ENCODE measurements around the gene SPO11.

DNA sequence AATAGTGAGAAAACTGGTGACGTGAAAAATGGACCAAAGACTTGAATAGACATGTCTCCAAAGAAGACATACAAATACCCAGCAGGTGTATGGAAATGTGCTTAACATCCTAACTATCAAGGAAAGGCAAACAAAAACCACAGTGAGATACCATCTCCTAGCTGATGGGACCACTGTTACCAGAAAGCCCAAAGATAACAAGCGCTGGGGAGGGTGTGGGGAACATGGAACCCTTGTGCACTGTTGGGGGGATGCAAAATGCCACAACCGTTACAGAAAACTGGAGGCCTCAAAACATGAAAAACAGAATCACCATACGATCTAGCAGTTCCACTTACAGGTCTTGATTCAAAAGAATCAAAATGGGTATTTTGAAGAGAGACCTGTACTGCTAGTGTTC lies 41.8 kb downstream of the SPO11 start:
- TF ChIP-seq, protein P1, sequence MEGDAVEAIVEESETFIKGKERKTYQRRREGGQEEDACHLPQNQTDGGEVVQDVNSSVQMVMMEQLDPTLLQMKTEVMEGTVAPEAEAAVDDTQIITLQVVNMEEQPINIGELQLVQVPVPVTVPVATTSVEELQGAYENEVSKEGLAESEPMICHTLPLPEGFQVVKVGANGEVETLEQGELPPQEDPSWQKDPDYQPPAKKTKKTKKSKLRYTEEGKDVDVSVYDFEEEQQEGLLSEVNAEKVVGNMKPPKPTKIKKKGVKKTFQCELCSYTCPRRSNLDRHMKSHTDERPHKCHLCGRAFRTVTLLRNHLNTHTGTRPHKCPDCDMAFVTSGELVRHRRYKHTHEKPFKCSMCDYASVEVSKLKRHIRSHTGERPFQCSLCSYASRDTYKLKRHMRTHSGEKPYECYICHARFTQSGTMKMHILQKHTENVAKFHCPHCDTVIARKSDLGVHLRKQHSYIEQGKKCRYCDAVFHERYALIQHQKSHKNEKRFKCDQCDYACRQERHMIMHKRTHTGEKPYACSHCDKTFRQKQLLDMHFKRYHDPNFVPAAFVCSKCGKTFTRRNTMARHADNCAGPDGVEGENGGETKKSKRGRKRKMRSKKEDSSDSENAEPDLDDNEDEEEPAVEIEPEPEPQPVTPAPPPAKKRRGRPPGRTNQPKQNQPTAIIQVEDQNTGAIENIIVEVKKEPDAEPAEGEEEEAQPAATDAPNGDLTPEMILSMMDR (IDR thresholded peaks at IDR 0.05), result no peak
- TF ChIP-seq POLR2A (IDR thresholded peaks at IDR 0.05), result no peak

Data from tibial nerve (tissue), 3 donors.